NCI-H748 (cell line): ENCODE measurements around the gene NHS.
A peak's percentile ranks its signal among the peaks of the same experiment; 100 is the strongest.
"Not testable (repeated sequence)": the region's sequence is repeated elsewhere in the genome, so short reads cannot be mapped to it uniquely, and the experiment has no call there.

Experiments used
- DNase-seq: peaks from one replicate; lab custom pipeline; 2025; ENCODE audit not compliant: unreplicated experiment; lab: John Stamatoyannopoulos, UW

NHS gene

DNA sequence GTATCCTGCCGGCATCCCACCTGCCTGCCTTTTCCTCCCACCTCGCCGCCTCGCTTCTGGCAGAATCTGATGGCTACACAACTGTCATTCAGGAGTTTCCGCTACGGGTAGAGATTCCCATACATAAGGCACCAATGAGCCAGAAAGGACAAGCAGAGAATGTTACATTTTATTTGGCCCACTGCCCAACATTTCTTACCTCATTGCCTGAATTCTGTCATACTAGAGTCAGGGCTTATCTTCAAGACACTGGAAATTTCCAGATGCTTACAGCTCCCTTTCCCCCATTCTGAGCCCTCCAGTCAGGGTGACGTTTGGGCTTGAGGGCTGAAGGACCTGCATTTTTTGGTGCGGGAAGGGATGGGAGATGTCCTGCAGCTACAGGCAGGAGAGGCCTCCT is 113.0 kb downstream of the NHS start:
- DNase-seq: no peak

DNA sequence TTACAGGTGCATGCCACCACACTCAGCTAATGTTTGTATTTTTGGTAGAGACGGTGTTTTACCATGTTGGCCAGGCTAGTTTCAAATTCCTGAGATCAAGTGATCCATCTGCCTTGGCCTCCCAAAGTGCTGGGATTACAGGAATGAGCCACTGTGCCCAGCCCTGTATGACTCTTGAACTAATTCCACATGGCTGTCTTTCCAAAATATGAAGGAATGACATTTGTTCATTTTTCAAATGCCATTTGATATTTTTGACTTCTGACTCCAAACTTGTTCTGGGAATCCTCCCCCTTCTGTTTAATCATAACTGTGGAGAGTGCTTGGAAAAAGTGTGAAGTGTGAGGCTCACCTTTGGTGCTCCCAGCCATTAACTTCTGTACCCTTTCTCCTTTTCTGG is 119.2 kb downstream of the NHS start:
- no peak for DNase-seq

DNA sequence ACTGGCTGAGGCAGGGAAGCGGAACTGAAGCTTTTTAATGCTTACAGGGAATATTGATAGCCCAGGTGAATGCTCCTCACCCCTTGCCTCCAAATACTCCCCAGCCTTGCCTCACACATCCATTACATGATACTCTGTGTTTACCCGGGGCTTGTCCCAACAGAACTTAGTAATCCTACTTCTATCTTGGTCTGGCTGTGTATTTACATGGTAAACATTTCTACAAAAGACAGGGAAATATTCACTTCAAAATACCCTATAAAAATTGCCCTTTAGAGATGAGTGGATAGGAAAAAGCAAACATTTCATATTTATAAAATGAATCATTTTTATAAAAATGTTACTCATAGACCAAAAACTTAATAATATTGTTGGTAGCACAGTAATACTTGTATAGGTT is 120.1 kb downstream of the NHS start:
- peak; percentile 3 for DNase-seq

DNA sequence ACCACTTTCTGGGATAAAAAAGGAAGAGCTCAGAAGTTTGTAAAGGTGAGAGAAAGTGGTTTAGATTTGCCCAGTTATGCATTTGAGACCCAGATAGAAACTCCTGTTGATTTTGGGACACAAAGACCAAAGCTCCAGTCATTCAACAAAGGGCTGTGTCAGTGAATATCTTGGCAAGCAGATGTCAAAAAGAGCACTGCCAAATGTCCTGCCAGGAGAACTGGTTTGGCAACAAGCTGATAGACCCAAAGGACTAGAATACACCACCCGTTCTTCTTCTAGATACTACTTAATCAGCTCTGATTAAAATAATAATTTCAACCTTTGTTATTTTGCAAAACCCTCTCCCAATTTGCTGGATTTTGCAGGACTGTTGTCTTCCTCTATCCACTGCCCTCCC is 121.4 kb downstream of the NHS start:
- peak; percentile 59 for DNase-seq

DNA sequence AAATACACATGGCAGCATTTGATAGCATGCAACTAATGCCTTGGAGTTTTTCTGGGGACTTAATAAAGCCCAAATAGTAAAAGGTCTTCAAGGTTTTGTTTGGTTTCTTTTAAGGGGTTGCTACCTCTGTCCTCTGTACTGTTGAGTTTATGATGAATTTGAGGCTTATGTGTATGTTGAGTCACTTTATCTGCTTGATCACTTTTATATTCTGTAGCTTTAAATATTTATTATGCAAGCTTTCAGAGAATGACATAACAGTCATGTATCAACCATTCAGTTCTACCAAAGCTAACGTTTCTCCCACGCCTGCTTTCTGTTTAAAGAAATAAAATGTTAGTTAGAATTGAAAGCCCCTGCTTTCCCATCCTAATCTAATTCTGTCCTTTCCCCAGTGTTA is 122.2 kb downstream of the NHS start:
- DNase-seq: no peak

DNA sequence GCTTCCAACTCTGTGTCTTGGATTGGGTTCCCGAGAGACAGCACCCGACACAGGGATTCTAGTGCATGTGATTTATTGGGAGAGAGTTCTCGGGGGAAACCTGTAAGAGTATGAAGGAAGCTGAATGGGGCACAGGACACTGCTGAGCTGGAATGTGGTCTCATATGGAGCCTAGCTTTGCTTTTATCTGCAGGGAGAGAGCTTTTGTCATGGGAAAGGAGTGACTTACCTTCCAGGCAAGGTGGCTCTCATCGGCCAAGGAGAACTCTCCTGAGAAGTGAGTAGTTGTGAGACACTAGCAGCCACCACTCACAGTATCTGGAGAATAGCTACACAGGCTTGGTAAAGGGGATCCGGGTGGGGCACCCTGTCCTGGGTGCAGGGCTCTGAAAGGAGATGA is 124.5 kb downstream of the NHS start:
- DNase-seq: no peak

DNA sequence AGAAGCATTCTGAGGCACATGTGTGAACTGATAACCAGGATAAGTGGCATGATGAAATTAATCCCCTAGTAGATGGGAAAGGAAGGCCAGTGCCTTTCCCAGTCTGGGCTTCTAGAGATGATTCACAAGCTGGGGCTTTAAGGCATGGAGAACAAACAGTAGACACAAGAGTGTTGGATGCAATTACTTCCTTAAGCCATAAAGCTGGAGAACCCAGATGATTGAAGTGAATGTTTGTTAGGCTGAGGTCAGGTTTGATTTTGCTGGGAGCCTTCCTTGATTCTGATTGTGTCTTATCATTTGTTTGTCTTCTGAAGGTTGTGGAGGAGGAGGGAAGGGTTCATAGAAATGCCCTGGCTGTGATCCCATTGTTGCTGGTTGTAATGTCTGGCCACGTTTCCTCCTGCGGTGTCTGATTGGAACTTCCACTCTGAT is 125.2 kb downstream of the NHS start:
- no peak for DNase-seq

DNA sequence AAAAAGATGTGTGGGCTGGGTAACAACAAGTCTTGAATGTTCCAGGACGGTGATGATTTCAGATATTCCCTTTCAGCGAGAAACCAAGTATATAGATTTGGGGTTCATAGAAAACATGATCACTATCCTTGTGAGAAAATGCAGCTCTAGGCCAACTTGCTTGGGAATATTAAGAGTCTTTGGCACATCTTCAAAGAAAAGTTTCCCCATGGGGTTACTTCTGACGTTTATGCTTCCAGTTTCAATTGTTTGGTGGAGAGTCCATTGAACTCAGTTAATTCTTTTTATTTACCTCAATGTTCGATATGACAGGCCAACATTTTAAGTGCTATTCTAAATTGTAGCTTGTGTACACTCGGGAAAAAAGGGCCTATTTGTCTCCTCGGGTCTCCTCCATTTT is 126.7 kb downstream of the NHS start:
- no peak for DNase-seq

DNA sequence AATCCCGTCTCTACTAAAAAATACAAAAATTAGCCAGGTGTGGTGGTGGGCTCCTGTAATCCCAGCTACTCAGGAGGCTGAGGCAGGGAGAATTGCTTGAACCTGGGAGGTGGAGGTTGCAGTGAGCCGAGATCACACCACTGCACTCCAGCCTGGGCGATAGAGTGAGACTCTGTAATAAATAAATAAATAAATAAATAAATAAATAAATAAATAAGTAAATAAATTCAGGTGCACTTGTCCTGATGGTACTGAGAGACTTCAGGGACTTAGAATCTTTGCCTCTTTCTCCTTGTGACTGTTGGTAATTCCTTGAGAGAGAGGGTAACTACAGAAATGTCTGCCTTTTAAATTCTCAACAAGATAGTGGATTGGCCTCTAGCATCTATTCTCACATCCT is 131.4 kb downstream of the NHS start:
- DNase-seq: not testable (repeated sequence)

DNA sequence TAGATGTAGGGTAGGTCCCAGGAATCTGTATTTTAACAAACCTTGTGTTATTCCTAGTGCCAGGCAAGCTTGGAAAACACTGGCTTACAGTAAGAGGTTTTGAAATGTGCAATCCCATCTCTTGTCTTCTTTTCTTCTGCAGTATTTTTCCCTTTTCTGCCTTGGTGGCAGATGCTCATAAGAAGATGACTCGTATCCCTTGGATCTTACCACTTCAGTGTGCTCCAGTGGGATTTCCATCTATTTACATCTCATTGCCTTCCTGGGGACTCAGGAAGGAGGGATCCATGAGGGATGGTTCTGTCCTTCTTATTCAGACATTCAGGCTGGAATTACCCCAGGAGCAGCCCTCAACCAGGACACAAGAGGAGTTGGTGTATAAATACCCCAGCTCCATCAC is 136.6 kb downstream of the NHS start:
- no peak for DNase-seq

DNA sequence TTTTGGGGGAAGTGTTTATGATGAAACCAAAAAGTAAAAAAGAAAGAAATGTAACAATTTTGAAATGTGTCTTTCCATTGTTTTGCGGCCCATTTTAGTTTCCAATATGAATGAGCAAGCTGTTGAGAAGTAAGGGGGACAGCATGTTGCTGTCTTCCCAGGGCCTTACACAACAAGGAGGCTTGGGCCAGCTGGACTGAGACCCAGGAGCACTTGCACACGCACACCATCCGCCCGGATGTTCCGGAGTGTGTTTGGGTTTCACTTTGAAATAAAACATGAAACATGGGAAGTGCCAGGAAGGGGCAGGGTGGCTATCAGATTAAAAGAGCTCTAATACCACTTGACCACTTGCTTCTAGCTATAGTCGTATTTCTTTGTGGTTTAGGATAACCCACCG is 144.4 kb downstream of the NHS start:
- DNase-seq: no peak

DNA sequence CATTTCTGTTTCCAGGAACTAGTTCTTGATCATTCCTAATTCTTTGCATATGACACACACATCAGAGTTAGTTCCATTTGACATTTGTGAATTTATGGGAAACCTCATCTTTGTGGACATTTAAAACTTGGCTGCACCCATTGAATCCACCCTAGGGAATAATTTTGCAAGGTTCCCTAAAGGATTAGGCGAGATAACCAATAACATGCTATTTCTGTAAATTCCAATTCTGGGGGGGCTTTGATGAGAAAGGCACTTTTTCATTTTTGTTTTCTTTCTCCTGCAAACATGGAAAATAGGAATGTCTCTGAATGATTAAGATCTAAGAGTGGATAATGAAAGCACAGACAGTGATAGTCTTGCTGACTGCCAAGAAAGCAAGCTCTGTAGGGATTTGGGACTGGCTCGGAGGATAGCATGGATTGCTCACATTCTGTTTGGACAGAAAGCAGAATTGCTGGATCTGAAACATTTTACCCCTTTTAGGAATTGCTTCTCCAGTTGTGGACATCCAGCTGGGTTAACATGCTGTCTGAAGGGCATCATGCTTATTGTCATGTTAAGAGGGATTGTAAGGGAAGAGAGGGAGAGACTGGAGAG is 145.1 kb downstream of the NHS start:
- no peak for DNase-seq

DNA sequence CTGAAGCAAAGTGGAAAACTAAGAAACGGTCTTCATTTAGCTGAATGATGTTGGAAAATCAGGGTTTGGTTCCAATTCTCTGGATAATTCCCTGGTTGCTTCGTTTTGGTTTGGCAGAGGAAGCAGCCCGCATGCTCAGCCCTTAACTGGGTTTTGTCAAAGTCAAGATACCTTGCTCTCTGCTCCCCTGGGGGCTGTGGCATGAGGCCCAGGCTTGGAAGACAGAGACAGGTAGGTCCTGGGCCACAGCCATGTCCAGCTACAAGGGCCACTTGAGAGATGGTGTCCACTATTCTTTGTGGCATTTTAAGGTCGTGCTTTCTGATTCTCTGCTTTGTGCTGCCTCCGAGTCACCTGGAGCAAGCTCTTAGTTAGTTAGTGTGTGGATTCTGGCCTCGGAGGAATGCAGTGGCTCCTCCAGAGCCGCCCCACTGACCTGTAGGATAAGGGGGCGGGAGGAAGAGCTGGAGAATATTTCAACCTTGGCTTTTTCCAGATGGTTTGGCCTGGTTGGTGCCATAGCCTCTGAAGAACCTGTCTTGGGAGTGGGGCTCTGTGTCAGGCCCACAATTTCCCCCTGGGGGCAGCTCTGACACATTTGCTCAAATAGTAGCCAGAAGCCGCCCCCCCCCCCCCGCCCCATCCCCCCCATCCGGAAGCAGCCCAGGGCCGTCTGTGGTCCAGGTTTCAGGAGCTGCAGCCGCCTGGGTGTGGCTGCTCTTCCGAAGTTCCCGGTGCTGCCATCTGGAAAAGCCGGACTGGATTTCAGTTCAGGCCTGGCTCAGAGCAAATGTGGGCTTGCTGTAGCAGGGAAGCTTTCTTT is 147.1 kb downstream of the NHS start:
- no peak for DNase-seq

DNA sequence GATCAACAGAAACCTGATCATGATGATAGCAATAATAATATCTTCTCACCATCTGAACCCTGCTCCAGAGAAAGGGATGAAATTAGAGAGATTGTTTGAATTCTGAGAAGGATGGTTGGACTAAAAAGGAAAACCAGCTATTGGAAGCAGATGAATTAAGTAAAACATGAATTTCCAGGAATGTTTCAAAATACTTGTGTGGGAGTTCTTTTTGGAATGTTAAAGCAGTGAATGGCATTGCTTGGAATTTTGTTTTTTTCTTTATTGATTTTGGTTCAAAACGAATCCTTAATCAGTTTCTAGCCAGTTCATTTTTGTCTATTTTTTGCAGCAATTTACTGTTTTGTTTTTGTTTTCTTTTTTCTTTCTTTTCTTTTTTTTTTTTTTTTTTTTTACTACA is 150.3 kb downstream of the NHS start:
- DNase-seq: no peak

DNA sequence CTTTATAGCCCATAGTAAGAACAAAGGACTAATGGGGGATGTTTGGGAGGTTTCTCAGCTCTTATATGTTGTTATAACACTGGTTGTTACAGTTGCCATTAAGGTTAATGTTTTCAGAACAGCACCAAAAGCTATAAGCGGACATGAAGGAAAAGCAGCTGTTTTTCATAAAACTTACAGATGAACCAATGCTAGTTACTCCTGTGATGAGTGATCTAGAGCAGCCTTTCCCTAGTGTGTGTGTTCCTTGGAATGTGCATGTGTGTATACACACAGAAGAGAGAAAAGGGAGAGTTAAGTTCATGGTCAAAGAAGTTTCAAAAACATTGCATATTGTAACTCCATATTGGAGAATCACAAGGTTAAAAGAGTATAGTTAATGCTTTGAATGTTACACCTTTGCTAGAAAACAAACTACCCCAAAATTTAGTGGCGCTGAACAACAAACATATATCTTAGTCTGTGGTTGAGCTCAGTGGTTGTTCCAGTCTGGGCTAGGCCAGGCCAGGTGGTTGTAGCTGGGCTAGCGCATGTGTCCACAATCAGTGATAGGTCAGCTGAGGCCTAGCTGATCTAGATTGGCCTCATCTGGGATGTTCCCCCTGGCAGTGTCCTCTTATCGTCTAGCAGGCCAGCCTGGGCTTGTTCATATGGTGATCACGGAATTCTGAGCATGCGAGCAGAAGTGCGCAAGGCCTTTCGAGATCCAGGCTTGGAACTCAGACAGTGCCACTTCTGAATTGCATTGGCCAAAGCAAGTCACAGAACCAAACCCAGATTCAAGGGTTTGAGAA is 151.0 kb downstream of the NHS start:
- no peak for DNase-seq

DNA sequence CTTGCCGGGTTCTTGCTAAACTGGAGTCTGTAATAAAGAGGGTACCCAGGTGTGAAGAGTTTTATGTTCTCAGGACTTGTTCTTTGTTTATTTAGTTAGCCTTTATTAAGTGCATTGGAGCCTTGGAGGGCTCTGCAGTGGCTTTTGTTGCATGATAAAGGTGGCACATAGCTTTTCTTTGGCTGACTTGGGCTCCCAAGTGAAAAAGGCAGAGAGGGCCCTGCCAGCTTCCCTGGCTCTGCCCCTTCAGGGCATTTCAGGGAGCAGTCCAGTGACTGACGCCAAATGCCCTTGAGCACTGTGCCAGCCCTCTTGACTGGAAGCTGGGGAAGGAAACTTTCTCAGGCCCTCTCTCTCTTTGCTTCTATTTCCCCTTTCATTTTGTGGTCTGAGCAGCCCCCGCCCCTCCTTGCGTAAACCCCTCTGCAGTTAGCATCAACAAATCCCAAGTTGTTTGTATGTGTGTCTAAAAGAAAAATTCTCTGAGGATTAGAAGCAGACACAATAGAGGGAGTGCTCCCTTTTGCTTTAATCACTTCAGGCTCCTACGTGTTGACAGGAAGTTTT is 152.2 kb downstream of the NHS start:
- DNase-seq: no peak

DNA sequence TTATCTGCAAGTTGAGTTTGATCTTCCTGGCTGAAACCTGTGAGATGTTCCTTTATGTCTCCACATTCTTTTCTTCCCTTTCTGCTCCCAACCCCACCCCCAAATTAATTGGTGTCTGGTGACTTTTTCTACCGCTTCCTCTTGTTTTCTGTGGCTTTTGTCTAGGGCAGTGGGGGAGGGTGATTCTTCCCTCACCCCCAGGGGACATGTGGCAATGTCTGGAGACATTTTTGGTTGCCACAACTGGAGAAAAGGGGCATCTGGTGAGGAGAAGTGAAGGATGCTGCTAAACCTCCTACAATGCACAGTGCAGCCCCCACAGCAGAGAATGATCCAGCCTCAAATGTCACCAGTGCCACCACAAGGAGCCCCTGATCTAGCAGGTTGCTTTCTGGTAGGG is 152.9 kb downstream of the NHS start:
- no peak for DNase-seq

DNA sequence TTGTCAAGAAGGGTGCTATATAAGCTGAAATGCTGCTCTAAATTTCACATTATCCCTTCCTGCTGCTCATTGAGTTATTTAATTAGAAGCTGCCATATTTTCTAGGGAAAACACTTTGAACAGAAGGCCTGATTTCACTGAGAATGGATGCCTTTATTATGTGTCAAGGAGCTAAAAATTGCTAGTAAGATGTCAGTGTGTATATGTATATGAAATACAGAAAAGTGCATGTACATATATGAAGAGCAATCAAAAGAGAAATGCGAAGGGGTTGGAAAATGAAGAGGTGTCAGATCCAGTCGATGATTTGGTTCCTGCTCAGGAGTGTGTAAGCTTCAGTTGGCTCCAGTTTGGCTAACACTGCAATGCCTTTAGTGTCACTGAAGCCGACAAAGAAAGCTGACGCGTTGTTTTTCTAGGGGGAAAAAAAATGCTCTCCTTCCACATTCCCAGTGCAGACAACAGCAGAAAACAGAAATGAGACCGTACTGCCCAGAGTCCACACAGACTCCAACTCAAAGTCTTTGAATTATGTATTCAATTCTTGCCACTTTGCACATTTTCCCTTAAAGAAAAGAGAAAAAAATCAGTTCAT is 154.2 kb downstream of the NHS start:
- no peak for DNase-seq

DNA sequence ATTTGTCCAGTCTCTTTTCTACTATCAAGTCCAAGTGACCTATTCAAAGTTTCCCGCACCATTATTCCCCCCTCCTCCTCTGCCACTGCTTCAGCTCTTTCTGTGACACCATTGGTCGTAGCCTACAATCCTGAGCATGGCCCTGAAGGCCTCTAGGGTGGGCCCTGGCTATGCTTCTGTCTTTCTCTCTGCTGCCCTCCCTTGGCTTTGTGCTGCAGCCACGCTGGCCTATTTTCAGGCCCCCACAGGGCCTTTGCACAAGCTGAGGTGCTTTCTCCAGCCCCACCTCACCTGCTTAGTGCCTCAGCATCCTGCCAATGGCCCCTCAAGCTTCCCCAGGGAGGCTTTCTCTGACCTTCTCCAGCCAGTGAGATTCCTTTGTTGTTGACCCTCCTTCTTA is 156.5 kb downstream of the NHS start:
- no peak for DNase-seq

DNA sequence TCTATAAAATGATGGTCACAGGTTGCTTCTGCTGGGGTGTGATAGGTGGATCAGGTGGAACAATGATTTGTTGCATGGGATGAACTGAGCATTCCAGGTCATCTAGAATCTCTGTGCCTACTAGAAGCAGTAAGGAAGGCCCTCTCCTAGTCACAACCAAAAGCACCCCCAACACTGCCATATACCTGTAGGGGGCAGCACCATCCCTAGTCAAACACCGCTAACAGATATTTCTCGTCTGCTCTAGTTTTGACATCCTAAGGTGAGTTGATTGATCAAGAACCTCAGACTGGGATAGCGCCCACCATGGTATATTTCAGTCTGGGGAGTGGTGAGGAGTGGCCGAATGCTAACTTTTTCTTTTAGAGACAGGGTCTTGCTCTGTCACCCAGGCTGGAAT is 160.2 kb downstream of the NHS start:
- peak; percentile 32 for DNase-seq

DNA sequence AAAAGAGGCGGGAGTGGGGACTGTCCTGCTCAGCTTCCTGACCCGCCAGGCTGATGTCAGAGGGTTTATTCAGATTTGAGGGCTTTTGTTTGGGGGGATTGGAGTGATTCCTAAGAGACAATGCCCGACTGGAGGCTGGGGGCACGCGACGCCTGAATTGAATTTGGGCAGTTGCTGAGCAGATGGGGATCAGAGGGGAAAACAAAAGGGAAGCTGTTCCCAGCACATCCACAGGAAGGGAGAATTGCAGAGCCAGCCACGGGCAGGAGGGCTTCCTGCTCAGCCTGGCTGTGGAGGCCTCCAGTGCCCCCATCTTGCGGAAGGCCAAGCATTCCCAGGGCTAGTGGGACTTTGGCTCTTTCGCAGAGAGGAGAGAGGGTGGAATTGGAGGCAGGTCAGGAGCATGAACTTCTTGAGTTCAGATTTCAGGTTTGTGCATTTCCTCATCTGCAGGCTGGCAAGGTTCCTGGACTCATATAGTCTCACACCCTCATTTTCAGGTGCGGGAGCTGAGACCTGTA is 162.8 kb downstream of the NHS start:
- DNase-seq: peak; percentile 5
